ENCODE measurements around the gene FOXD3. TPM values are rescaled to one million over a fixed set of nuclear protein-coding genes. Genes with fewer than 3 reads are reported as not detected.

FOXD3 gene
- total RNA-seq, 3 donors from 2014 or later = 0.14 to 5.0 (median 0.55) TPM

- no peaks in the 10 kb centered on the region for H3K36me3 ChIP-seq (ENCODE audit: low read depth)
- no peaks in the 10 kb centered on the region for H3K9me3 ChIP-seq
- intact Hi-C loops (cut with DNase I, micrococcal nuclease) = no loop called here
- H3K4me3 ChIP-seq = no peak overlapping the region
- TF ChIP-seq, protein P1, sequence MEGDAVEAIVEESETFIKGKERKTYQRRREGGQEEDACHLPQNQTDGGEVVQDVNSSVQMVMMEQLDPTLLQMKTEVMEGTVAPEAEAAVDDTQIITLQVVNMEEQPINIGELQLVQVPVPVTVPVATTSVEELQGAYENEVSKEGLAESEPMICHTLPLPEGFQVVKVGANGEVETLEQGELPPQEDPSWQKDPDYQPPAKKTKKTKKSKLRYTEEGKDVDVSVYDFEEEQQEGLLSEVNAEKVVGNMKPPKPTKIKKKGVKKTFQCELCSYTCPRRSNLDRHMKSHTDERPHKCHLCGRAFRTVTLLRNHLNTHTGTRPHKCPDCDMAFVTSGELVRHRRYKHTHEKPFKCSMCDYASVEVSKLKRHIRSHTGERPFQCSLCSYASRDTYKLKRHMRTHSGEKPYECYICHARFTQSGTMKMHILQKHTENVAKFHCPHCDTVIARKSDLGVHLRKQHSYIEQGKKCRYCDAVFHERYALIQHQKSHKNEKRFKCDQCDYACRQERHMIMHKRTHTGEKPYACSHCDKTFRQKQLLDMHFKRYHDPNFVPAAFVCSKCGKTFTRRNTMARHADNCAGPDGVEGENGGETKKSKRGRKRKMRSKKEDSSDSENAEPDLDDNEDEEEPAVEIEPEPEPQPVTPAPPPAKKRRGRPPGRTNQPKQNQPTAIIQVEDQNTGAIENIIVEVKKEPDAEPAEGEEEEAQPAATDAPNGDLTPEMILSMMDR (IDR thresholded peaks at IDR 0.05) = no peak
- DNase-seq (peak in 1 of 3 donors; percentile 27), ATAC-seq (no peak)
- H3K4me1 ChIP-seq (ENCODE audit: low read depth) = peaks cover 37% of the 10 kb centered on the region
Observed at GRCh38 chr1:63326473-63327380, 4.4 kb downstream of the FOXD3 start.

DNA sequence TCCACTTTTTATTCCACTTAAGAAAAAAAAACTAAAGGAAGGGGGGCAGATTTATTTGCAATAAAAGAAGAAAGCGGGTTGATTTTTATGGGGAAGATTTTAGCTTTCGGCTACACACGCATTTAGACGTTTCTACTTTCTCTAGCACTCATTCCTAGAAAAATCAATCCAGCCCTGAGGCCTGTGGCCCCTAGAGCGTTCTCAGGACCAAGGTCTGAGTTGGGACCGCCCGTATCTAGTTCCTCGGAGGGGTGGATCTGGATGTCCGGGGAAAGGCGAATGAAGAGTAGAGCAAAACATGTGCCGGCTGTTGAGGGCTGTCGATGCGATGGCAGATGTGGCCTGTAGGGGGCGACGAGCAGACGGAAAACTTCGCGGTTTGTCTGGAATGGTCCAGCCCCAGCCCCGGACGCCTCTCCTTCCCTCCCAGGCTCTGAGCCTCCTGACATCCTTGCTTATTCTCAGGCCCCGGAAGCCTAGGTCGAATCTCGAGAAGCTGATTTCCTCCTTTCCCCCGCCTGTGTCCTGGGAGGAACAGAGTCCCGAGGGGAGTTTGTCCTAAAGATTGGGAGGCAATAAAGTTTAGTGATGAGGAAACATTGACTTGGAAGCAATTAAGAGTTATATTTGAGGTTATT lies 5.2 kb downstream of the FOXD3 start:
- H3K36me3 ChIP-seq (ENCODE audit: low read depth) = no peaks in the 10 kb centered on the region
- TF ChIP-seq, protein P1 (IDR thresholded peaks at IDR 0.05) = peak; percentile 48
- H3K9me3 ChIP-seq = no peaks in the 10 kb centered on the region
- peak; percentile 66 to 80 (median 76) for DNase-seq
- intact Hi-C loops (cut with DNase I, micrococcal nuclease) = no loop called here
- no peak overlapping the region for H3K4me3 ChIP-seq
- H3K4me1 ChIP-seq (ENCODE audit: low read depth) = peaks cover 30% of the 10 kb centered on the region
- ATAC-seq = peak; percentile 85

DNA sequence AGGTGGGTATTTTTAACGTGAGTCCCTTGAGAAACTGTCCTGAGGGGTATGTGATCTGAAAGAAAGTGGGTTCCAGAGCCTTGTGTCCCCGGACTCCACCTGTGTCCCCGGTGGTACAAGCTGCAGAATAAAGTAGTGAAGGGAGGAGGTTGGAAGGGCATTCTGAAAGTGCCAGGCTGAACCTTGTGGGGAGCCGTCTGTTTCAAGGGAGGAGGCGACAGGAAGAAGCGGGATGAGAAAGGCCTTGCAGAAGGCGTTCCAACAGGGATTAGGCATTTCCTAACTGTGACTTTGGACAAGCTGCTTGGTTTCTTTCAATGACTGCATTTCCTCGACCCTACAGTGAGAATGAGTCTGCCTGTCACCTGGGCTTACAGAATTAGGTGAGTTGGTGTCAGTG lies 5.8 kb downstream of the FOXD3 start:
- Histone ChIP-seq H3K4me1 (ENCODE audit: low read depth) (peaks cover 24% of the 10 kb centered on the region), H3K36me3 (ENCODE audit: low read depth) (no peaks in the 10 kb centered on the region), H3K9me3 (no peaks in the 10 kb centered on the region), H3K4me3 (no peak overlapping the region)
- intact Hi-C loops (cut with DNase I, micrococcal nuclease) = no loop called here
- DNase-seq (no peak), ATAC-seq (no peak)
- TF ChIP-seq, protein P1 (IDR thresholded peaks at IDR 0.05) = no peak

DNA sequence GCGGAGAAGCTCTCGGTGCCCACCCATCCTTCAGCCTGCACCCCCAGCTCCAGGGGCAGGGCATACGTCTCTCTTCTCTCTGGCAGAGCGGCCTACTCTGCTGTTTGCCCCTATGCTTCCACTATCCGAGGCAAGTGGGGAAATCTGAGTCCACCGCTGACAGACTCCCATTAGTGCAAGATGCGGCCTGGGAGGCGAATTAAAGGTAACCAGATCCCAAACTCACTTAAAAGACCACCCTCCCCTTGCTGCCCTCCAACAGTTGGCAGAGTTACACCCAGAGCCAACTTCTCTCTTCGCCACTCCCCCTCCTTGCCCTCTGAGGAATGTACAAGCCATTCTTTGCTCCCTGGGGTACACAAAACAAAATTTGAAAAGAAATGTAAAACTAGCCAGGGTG lies 6.4 kb downstream of the FOXD3 start:
- intact Hi-C loops (cut with DNase I, micrococcal nuclease) = no loop called here
- no peaks in the 10 kb centered on the region for H3K9me3 ChIP-seq
- ATAC-seq = no peak

GRCh38 chr1:63329621-63330330 lies 7.4 kb downstream of the FOXD3 start:
- no peak for ATAC-seq
- Histone ChIP-seq H3K4me3 (no peak overlapping the region), H3K36me3 (ENCODE audit: low read depth) (no peaks in the 10 kb centered on the region), H3K4me1 (ENCODE audit: low read depth) (peaks cover 14% of the 10 kb centered on the region), H3K9me3 (no peaks in the 10 kb centered on the region)
- TF ChIP-seq, protein P1 (IDR thresholded peaks at IDR 0.05) = no peak
- DNase-seq = no peak
- intact Hi-C loops (cut with DNase I, micrococcal nuclease) = no loop called here

More for the DNA sequence above, 6.4 kb downstream of the FOXD3 start:
- Histone ChIP-seq H3K36me3 (ENCODE audit: low read depth) (no peaks in the 10 kb centered on the region), H3K4me1 (ENCODE audit: low read depth) (peaks cover 22% of the 10 kb centered on the region), H3K4me3 (no peak overlapping the region)
- TF ChIP-seq, protein P1 (IDR thresholded peaks at IDR 0.05) = no peak
- no peak for DNase-seq

Data from mucosa of descending colon (tissue), 3 donors.